AG04449 (cell line): ENCODE results near the gene DALRD3.

ENCODE experiments used
- CTCF ChIA-PET: fragments of 350-600 bp; formaldehyde crosslinking; extraction: SDS; loops from one replicate; lab custom pipeline; 2021; ENCODE audit warnings: antibody characterized with exemption; lab: Yijun Ruan, JAX
- POLR2A ChIA-PET: fragments of 400-600, 350-600 bp; formaldehyde crosslinking; extraction: SDS; loops from one replicate; lab custom pipeline; 2020; ENCODE audit warnings: antibody characterized with exemption, inconsistent platforms; lab: Yijun Ruan, JAX
- DNase-seq: peaks from one replicate; pipeline ENCODE4 v3.0.0-alpha.2; 2010; ENCODE audit warnings: low read depth, low spot score
- H3K4me3 ChIP-seq: 2 replicates; pipeline ENCODE4 v1.5.1; 2011; ENCODE audit warnings: low read depth, mild to moderate bottlenecking, control low read depth, low read length
- TF ChIP-seq, protein P1 (sequence below): IDR thresholded peaks from one replicate; pipeline ENCODE4 v1.5.1; 2011; ENCODE audit warnings: mild to moderate bottlenecking, moderate library complexity, low read length, control low read depth, inconsistent platforms; ENCODE audit not compliant: insufficient read depth; ENCODE audit errors: missing control alignments

Gene DALRD3

DNA sequence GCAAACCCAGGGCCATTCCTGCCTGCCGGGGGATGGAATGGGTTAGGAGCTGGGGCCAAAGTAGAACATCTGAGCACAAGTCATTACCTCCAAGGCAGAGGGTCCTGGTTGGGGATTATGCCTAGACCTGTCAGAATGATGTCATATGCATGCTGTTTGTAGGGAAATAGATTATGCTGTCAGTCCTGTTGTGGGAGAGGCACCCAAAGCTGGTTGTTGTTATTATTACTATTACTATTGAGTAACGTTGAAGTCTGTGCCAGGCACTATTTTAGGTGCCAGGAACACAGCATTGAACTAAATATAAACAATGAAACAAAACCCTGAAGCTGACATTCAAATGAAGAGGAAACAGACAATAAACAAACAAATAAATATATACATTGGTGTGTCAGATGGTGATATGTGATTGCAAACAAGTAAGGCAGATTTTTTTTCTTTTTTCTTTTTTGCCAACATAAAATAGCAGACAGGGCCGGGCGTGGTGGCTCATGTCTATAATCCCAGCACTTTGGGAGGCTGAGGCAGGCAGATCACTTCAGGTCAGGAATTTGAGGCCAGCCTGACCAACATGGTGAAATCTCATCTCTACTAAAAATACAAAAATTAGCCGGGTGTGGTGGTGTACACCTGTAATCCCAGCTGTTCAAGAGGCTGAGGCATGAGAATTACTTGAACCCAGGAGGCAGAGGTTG is 26.4 kb downstream of the DALRD3 start:
- POLR2A ChIA-PET: interaction anchor here (1.2 to 3.4 kb wide), 2 partner anchors 14 to 28 kb away, joined by 5 to 33 read pairs; partner anchors contain the start of gene WDR6
- peak overlapping the region; percentile 82 for H3K4me3 ChIP-seq
- TF ChIP-seq, protein P1, sequence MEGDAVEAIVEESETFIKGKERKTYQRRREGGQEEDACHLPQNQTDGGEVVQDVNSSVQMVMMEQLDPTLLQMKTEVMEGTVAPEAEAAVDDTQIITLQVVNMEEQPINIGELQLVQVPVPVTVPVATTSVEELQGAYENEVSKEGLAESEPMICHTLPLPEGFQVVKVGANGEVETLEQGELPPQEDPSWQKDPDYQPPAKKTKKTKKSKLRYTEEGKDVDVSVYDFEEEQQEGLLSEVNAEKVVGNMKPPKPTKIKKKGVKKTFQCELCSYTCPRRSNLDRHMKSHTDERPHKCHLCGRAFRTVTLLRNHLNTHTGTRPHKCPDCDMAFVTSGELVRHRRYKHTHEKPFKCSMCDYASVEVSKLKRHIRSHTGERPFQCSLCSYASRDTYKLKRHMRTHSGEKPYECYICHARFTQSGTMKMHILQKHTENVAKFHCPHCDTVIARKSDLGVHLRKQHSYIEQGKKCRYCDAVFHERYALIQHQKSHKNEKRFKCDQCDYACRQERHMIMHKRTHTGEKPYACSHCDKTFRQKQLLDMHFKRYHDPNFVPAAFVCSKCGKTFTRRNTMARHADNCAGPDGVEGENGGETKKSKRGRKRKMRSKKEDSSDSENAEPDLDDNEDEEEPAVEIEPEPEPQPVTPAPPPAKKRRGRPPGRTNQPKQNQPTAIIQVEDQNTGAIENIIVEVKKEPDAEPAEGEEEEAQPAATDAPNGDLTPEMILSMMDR: no peak
- no peak for DNase-seq
- CTCF ChIA-PET: interaction anchor here (0.9 to 6.0 kb wide), 7 partner anchors 8 to 252 kb away, joined by 3 to 64 read pairs (median 4); partner anchors contain the start of genes NDUFAF3 and WDR6

GRCh38 chr3:48990636-48991469 is 27.5 kb downstream of the DALRD3 start:
- no peak for DNase-seq
- peak overlapping the region; percentile 82 for H3K4me3 ChIP-seq
- TF ChIP-seq, protein P1: no peak
- ChIA-PET CTCF (interaction anchor here (0.6 to 6.0 kb wide), 8 partner anchors 9 to 251 kb away, joined by 3 to 64 read pairs (median 4); partner anchors contain the start of genes NDUFAF3 and WDR6), POLR2A (interaction anchor here (1.0 to 3.4 kb wide), 4 partner anchors 16 to 38 kb away, joined by 4 to 33 read pairs (median 6); partner anchors contain the start of genes IMPDH2 and WDR6)

GRCh38 chr3:48989796-48990635 is 28.4 kb downstream of the DALRD3 start, which contains the start of gene P4HTM:
P4HTM (plus strand) TSS chr3:48990241; CDS start chr3:48990257, 16 bp downstream.
- peak within 1 kb of the TSS; percentile 82 for H3K4me3 ChIP-seq
- ChIA-PET POLR2A (interaction anchor here (0.7 to 3.4 kb wide), 10 partner anchors 10 to 175 kb away, joined by 3 to 43 read pairs (median 4); partner anchors contain the start of genes DALRD3, IMPDH2, NDUFAF3 and QRICH1), CTCF (interaction anchor here (0.8 to 6.0 kb wide), 20 partner anchors 10 to 250 kb away, joined by 3 to 64 read pairs (median 5); partner anchors contain the start of genes NDUFAF3, QRICH1 and WDR6)
- TF ChIP-seq, protein P1: peak; percentile 66
- peak; percentile 57 for DNase-seq

DNA sequence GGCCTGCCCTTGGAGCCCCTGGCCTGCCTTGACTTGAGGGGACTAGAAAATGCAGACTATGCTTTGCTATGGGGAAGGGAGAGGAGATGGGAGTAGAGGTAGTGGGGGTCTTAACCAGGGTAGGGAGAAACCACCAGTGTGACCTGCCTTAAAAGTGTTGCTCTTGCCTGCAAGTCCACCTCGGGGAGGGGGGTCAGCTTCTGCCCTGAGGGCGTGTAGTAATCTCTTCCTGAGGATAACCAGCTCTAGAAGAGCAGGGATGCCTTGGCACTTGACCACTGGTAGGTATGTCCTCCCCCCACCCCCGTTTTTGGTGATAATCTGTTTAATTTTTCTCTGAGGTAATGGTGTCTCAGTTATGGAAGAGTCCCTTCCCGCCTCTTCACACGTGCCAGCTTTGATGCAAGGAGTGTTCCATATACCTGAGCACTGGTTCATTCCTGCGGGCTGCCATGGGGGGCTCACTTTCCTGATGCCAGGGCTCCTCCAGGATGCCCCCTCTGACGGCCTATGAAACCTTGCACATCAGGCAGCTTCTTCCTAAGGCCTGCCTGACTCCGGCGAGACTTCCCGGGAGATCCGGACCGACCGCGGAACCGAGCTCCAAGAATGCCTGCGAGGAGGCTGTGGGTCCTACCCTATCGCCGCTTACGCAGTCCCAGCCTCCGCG is 29.1 kb downstream of the DALRD3 start:
- TF ChIP-seq, protein P1: no peak
- peak overlapping the region; percentile 82 for H3K4me3 ChIP-seq
- CTCF ChIA-PET: interaction anchor here (0.8 to 6.0 kb wide), 20 partner anchors 10 to 250 kb away, joined by 3 to 64 read pairs (median 4); partner anchors contain the start of genes NDUFAF3, QRICH1 and WDR6
- POLR2A ChIA-PET: interaction anchor here (0.7 to 3.4 kb wide), 12 partner anchors 11 to 175 kb away, joined by 3 to 43 read pairs (median 4); partner anchors contain the start of genes DALRD3, IMPDH2, NDUFAF3 and QRICH1
- DNase-seq: no peak

DNA sequence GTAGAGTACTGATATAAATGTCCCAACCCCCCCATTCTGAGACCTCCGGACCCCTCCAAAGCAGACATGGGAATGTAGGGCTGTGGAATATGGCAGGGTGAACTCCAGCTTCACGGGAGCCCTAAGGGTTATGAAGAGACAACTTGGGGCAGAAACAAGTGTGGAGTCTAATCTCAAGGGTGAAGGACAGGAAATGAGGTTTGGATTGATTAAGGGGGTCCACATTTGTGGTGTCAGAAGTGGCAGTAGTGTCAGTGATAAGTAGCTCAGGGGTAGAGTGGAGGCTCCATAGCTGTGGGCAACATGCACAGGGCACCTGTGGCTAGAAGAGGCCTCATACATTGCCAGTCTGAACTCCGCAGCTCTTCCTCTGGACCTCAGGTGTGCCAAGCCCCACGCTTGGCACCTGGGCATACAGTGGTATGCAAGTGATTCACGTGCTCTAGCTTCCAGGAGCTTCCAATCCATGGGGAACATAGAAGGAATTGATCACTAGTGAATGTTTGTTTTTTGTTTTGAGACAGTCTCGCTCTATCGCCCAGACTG is 32.5 kb downstream of the DALRD3 start:
- ChIA-PET CTCF (interaction anchor here (1.3 to 4.4 kb wide), 3 partner anchors 12 to 36 kb away, joined by 4 to 38 read pairs (median 24); partner anchors contain the start of gene NDUFAF3), POLR2A (interaction anchor here (1.2 kb wide), 1 partner anchor 34 kb away, joined by 3 read pairs; no protein-coding TSS in a partner anchor)
- DNase-seq: no peak
- H3K4me3 ChIP-seq: no peak overlapping the region
- TF ChIP-seq, protein P1: no peak
